T47D (cell line): ENCODE data around the gene RRBP1.

Experiments used
- DNase-seq, 2 experiments: peaks; one replicate each; pipeline versions ENCODE4 v3.0.0 to v3.0.0-alpha.2; 2011 to 2012; ENCODE audit warnings: low read depth in 1 of 2, low spot score in 1 of 2
- JUND ChIP-seq: IDR thresholded peaks from 2 replicates; pipeline ENCODE4 v1.6.1; 2012; ENCODE audit warnings: low read depth
- in situ Hi-C: cut with HindIII; loops from 2 replicates; pipeline ENCODE4 v1.10.0; 2016; ENCODE audit warnings: low sequenced_read_pairs, low pct_unique_long_range_greater_than_20kb

Gene RRBP1

GRCh38 chr20:17705916-17706315 lies 23.9 kb upstream of the RRBP1 start:
- in situ Hi-C loops = no loop called here
- no peak for DNase-seq
- no peak for TF ChIP-seq JUND

GRCh38 chr20:17704589-17705317 lies 22.7 kb upstream of the RRBP1 start:
- DNase-seq = no peak
- TF ChIP-seq JUND = no peak
- in situ Hi-C loops = no loop called here

- TF ChIP-seq JUND = no peak
- in situ Hi-C loops = no loop called here
- no peak for DNase-seq
Measured at GRCh38 chr20:17701826-17702225, 19.8 kb upstream of the RRBP1 start.

- in situ Hi-C loops = no loop called here
- TF ChIP-seq JUND = no peak
- no peak for DNase-seq
Measured at GRCh38 chr20:17700637-17701036, 18.6 kb upstream of the RRBP1 start.

GRCh38 chr20:17699931-17700351 lies 17.9 kb upstream of the RRBP1 start, which contains the start of gene BANF2:
Gene BANF2, plus strand, starts transcription at chr20:17699966. Its CDS starts 25,060 bp downstream, at chr20:17725026.
- in situ Hi-C loops = no loop called here

GRCh38 chr20:17698384-17698783 lies 16.3 kb upstream of the RRBP1 start:
- in situ Hi-C loops = no loop called here
- DNase-seq = no peak
- TF ChIP-seq JUND = no peak

More at GRCh38 chr20:17699931-17700351, 17.9 kb upstream of the RRBP1 start, which contains the start of gene BANF2:
- no peak for DNase-seq
- TF ChIP-seq JUND = no peak

- DNase-seq = no peak
- in situ Hi-C loops = no loop called here
- TF ChIP-seq JUND = no peak
Measured at GRCh38 chr20:17697171-17697570, 15.1 kb upstream of the RRBP1 start.

GRCh38 chr20:17696287-17696686 lies 14.2 kb upstream of the RRBP1 start:
- DNase-seq = no peak
- no peak for TF ChIP-seq JUND
- in situ Hi-C loops = no loop called here

GRCh38 chr20:17694767-17695166 lies 12.7 kb upstream of the RRBP1 start:
- DNase-seq = no peak
- no peak for TF ChIP-seq JUND
- in situ Hi-C loops = no loop called here

GRCh38 chr20:17693444-17694001 lies 11.5 kb upstream of the RRBP1 start:
- DNase-seq = no peak
- no peak for TF ChIP-seq JUND
- in situ Hi-C loops = no loop called here

GRCh38 chr20:17691758-17692157 lies 9.7 kb upstream of the RRBP1 start:
- in situ Hi-C loops = no loop called here
- DNase-seq = no peak
- TF ChIP-seq JUND = no peak

GRCh38 chr20:17690144-17690543 lies 8.1 kb upstream of the RRBP1 start:
- in situ Hi-C loops = no loop called here
- TF ChIP-seq JUND = no peak
- no peak for DNase-seq

- in situ Hi-C loops = no loop called here
- no peak for DNase-seq
- TF ChIP-seq JUND = no peak
Measured at GRCh38 chr20:17688965-17689364, 6.9 kb upstream of the RRBP1 start.

GRCh38 chr20:17687800-17688199 lies 5.8 kb upstream of the RRBP1 start:
- in situ Hi-C loops = no loop called here
- no peak for DNase-seq
- no peak for TF ChIP-seq JUND
